OCI-LY7 (cell line): ENCODE results near the gene ANKRD66. TPM values are rescaled to one million over a fixed set of nuclear protein-coding genes. Genes with fewer than 3 reads are reported as not detected.

Experiments used
- BruUV-seq: library from RNA; stranded (reverse); fragments of 400-500 nt; replicated peaks from 2 replicates; lab custom pipeline; 2021; lab: Mats Ljungman, UMichigan
- CTCF ChIA-PET: fragments of 300-600 bp; sonication (Branson Sonifier 250); formaldehyde crosslinking; loops from one replicate; lab custom pipeline; 2022; ENCODE audit warnings: antibody characterized with exemption; ENCODE audit not compliant: unreplicated experiment; lab: Charles Lee
- POLR2A ChIA-PET: fragments of 300-600 bp; sonication (Branson Sonifier 250); formaldehyde crosslinking; loops from one replicate; lab custom pipeline; 2022; ENCODE audit warnings: antibody characterized with exemption; lab: Charles Lee
- DNase-seq: peaks from one replicate; pipeline ENCODE4 v3.0.0-alpha.2; 2015; ENCODE audit warnings: low spot score
- H2AFZ ChIP-seq: fragments of 200-600 bp; sonication (generic), shearing (Covaris generic); 2 replicates; pipeline ENCODE4 v1.6.1; 2014; ENCODE audit warnings: mild to moderate bottlenecking, antibody characterized with exemption, low read length, moderate library complexity
- H3K27ac ChIP-seq: fragments of 200-600 bp; sonication (generic); 2 replicates; pipeline ENCODE4 v1.5.1; 2014; ENCODE audit warnings: mixed run types, low read depth, mild to moderate bottlenecking, moderate library complexity, low read length, inconsistent platforms; ENCODE audit not compliant: poor library complexity, severe bottlenecking
- H3K36me3 ChIP-seq: fragments of 200-600 bp; sonication (generic); 2 replicates; pipeline ENCODE4 v1.6.1; 2014; ENCODE audit warnings: mild to moderate bottlenecking, antibody characterized with exemption, low read length, moderate library complexity, mixed read lengths; ENCODE audit not compliant: insufficient read depth
- H3K4me1 ChIP-seq: fragments of 200-600 bp; sonication (generic); 2 replicates; pipeline ENCODE4 v1.5.1; 2014; ENCODE audit warnings: mild to moderate bottlenecking, low read length; ENCODE audit not compliant: insufficient read depth, poor library complexity, severe bottlenecking
- H3K4me2 ChIP-seq: fragments of 200-600 bp; sonication (generic); 2 replicates; pipeline ENCODE4 v1.6.1; 2014; ENCODE audit warnings: mild to moderate bottlenecking, low read length
- H3K4me3 ChIP-seq: fragments of 200-600 bp; sonication (generic); 2 replicates; pipeline ENCODE4 v1.5.1; 2014; ENCODE audit warnings: mild to moderate bottlenecking, low read depth, low read length; ENCODE audit not compliant: poor library complexity, severe bottlenecking
- H3K79me2 ChIP-seq: fragments of 200-600 bp; sonication (generic); 2 replicates; pipeline ENCODE4 v1.6.1; 2016; ENCODE audit warnings: low read depth, mild to moderate bottlenecking, low read length, moderate library complexity, mixed read lengths; ENCODE audit not compliant: insufficient read depth
- H3K9me2 ChIP-seq: fragments of 200-600 bp; sonication (generic); 2 replicates; pipeline ENCODE4 v1.6.1; 2016; ENCODE audit warnings: mild to moderate bottlenecking, low read length, mixed read lengths; ENCODE audit not compliant: insufficient read depth
- H3K9me3 ChIP-seq: fragments of 200-600 bp; sonication (generic); 2 replicates; pipeline ENCODE4 v1.6.1; 2014; ENCODE audit warnings: mild to moderate bottlenecking, mixed run types, low read length, mixed read lengths
- H4K20me1 ChIP-seq: fragments of 200-600 bp; sonication (generic); 2 replicates; pipeline ENCODE4 v1.6.1; 2014; ENCODE audit warnings: mild to moderate bottlenecking, antibody characterized with exemption, low read length, moderate library complexity, mixed read lengths; ENCODE audit not compliant: insufficient read depth
- EZH2phosphoT487 ChIP-seq: fragments of 200-600 bp; sonication (generic); IDR thresholded peaks from 2 replicates; pipeline ENCODE4 v1.6.1; 2018; ENCODE audit warnings: low read depth, borderline replicate concordance, mild to moderate bottlenecking, mixed run types, antibody characterized with exemption, low read length, moderate library complexity, mixed read lengths
- intact Hi-C: fragments of 100-400 bp; cut with micrococcal nuclease; formaldehyde crosslinking; loops from one replicate; pipeline ENCODE4 v1.10.0; 2022; ENCODE audit not compliant: unreplicated experiment
- total RNA-seq, 2 experiments: library from RNA; depleted of rRNA in 1 of 2; stranded (reverse); fragments of >200 nt in 1 of 2; shearing (Covaris generic) in 1 of 2; gene quantifications; 2 replicates each; pipeline ENCODE4 v1.2.3, GENCODE V29; 2014 to 2022
- TF ChIP-seq, protein P1 (sequence below): fragments of 200-600 bp; sonication (generic); conservative IDR thresholded peaks from 2 replicates; pipeline ENCODE4 v1.5.1; 2014; ENCODE audit warnings: mild to moderate bottlenecking, antibody characterized with exemption, low read length, moderate library complexity, mixed read lengths

The ANKRD66 gene
- total RNA-seq, 2 experiments from 2014 or later, result not detected

DNA sequence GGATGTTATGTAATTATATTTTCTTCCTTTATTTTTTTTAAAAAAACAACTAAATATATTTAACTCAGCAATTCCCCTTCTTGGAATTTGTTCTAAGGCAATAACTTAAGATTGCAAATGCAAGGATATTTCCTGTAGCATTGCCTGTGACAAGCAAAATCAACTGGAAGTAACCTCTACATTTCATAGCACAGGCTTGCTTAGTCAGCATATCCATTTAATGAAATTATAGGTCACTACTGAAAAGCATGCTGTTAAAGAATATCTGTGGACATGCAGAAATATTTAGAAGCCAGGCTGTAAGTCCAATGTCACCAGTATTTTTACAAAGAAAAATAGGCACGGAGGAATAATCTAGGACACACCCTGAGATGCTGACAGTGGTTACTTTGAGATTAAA, 37.8 kb downstream of the ANKRD66 start:
- Histone ChIP-seq H3K9me2 (no peaks in the 10 kb centered on the region), H3K27ac (no peak overlapping the region), H2AFZ (no peak overlapping the region), H3K4me2 (no peak overlapping the region), H3K9me3 (no peaks in the 10 kb centered on the region), H3K4me3 (no peak overlapping the region), H4K20me1 (no peaks in the 10 kb centered on the region), H3K4me1 (no peaks in the 10 kb centered on the region), H3K79me2 (no peaks in the 10 kb centered on the region), H3K36me3 (no peaks in the 10 kb centered on the region)
- POLR2A ChIA-PET, result no interaction called here
- no peak for DNase-seq
- BruUV-seq, result no TSS peak
- CTCF ChIA-PET, result no interaction called here
- intact Hi-C loops, result loop anchor here (10.0 kb wide), 1 partner anchor 690 kb away; no protein-coding TSS in a partner anchor
- TF ChIP-seq EZH2phosphoT487, result no peak
- TF ChIP-seq, protein P1, sequence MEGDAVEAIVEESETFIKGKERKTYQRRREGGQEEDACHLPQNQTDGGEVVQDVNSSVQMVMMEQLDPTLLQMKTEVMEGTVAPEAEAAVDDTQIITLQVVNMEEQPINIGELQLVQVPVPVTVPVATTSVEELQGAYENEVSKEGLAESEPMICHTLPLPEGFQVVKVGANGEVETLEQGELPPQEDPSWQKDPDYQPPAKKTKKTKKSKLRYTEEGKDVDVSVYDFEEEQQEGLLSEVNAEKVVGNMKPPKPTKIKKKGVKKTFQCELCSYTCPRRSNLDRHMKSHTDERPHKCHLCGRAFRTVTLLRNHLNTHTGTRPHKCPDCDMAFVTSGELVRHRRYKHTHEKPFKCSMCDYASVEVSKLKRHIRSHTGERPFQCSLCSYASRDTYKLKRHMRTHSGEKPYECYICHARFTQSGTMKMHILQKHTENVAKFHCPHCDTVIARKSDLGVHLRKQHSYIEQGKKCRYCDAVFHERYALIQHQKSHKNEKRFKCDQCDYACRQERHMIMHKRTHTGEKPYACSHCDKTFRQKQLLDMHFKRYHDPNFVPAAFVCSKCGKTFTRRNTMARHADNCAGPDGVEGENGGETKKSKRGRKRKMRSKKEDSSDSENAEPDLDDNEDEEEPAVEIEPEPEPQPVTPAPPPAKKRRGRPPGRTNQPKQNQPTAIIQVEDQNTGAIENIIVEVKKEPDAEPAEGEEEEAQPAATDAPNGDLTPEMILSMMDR, result no peak

DNA sequence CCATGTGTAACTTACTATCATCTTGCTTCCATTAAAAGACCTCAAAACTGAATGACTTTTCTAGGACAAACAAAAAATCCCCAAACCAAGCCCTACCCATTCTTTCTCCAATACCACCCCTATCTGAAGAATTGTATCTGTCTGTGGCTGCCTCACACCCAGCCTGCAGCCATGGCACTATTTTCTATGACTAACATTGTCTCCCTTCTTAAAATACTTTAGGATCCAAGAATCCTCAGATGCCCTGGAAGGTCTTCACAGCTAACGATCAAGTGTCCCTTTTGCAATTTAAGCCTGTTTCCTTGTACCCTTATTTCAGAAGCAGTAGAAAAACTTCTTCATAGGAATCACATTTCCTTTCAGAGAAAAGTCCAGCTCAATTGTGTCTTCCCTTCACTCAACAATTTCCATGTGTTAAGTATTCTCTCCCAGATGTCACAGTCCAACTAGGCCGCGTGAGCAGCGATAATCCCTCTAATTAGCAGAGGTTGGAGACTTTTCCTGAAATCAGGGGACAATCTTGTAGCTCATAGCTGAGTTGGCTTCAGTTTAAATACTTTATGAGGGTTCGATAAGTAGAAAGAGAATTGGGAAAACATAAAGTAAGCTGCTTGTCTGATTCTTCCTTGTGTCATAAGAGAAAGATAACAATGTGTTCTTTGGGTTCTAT, 41.3 kb downstream of the ANKRD66 start:
- Histone ChIP-seq H3K4me1 (no peaks in the 10 kb centered on the region), H3K79me2 (no peaks in the 10 kb centered on the region), H3K4me2 (no peak overlapping the region), H4K20me1 (no peaks in the 10 kb centered on the region), H2AFZ (no peak overlapping the region), H3K36me3 (no peaks in the 10 kb centered on the region), H3K27ac (no peak overlapping the region), H3K4me3 (no peak overlapping the region), H3K9me2 (no peaks in the 10 kb centered on the region; the same call in 1 of the 2 replicates), H3K9me3 (no peaks in the 10 kb centered on the region)
- ChIA-PET CTCF (no interaction called here), POLR2A (no interaction called here)
- intact Hi-C loops, result loop anchor here (10.0 kb wide), 1 partner anchor 693 kb away; no protein-coding TSS in a partner anchor
- no peak for TF ChIP-seq EZH2phosphoT487
- TF ChIP-seq, protein P1, result no peak
- BruUV-seq, result no TSS peak
- no peak for DNase-seq

DNA sequence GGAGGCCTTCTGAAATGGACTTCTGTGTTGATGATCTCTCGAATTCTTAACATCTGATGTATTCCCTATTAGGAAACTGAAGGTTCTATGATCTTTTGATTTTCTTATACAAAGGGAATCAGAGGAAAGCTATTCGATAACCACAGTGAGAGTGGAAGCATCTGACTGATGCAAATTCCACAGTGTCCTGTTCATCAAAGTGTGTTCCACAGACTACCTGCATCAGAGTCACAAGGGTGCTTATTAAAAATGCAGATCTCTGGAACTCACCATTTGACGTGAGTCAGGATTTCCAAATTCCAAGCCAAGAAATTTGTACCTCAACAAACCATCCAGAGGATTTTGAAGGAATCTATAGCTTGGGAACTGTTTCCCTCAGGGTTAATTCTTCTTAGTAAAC, 42.1 kb downstream of the ANKRD66 start:
- H3K9me2 ChIP-seq, result no peaks in the 10 kb centered on the region; the same call in 1 of the 2 replicates
- BruUV-seq, result no TSS peak
- H4K20me1 ChIP-seq, result no peaks in the 10 kb centered on the region
- no peak overlapping the region for H3K4me3 ChIP-seq
- ChIA-PET CTCF (no interaction called here), POLR2A (no interaction called here)
- TF ChIP-seq, protein P1, result no peak
- TF ChIP-seq EZH2phosphoT487, result no peak
- no peak overlapping the region for H3K4me2 ChIP-seq
- H3K79me2 ChIP-seq, result no peaks in the 10 kb centered on the region
- H3K4me1 ChIP-seq, result no peaks in the 10 kb centered on the region
- H3K36me3 ChIP-seq, result no peaks in the 10 kb centered on the region
- H3K27ac ChIP-seq, result no peak overlapping the region
- no peak for DNase-seq
- H2AFZ ChIP-seq, result no peak overlapping the region
- intact Hi-C loops, result loop anchor here (10.0 kb wide), 1 partner anchor 694 kb away; no protein-coding TSS in a partner anchor
- H3K9me3 ChIP-seq, result no peaks in the 10 kb centered on the region
